Thyroid gland (tissue), 4 donors: Measurements from ENCODE around the gene ACAN.

Experiments used
- CTCF ChIP-seq, 6 experiments: fragments of 200-600 bp in 3 of 6; fragments of 450-650 bp in 3 of 6; sonication (generic) in 3 of 6; IDR thresholded peaks; one replicate each; pipeline ENCODE4 v1.5.1; 2016 to 2019; ENCODE audit warnings: antibody characterized with exemption in 6 of 6, mild to moderate bottlenecking in 2 of 6, inconsistent platforms in 1 of 6, moderate library complexity in 1 of 6
- POLR2A ChIP-seq, 2 donors: fragments of 450-650 bp; IDR thresholded peaks; one replicate each; pipeline ENCODE4 v1.6.1; 2017; ENCODE audit warnings: antibody characterized with exemption in 2 of 2, mild to moderate bottlenecking in 2 of 2, moderate library complexity in 1 of 2

GRCh38 chr15:88904257-88904623 is 101.0 kb downstream of the ACAN start:
- no peak for TF ChIP-seq CTCF (IDR thresholded peaks at IDR 0.05)
- no peak for TF ChIP-seq POLR2A (IDR thresholded peaks at IDR 0.05)
